ENCODE measurements around the gene AP3D1.

AP3D1 gene

DNA sequence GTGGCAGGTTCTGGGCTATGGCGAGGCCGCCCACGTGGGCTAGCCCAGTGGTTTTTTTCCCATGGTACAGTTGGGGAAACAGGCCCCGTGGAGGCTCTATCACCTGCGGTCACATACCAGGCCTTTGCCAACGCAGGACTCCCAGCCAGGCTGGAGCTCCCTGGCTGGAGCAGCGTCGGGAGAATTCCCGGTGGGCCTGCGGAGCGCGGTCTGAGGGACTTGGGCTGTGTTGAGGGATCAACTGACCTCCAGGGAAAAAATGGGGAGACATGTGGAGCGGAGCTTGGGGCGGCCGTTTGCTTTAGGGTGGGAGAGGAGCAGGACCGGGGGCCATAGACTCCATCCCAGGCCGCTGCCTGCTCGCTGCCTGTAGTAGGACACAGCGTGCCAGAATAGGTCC, 28.7 kb upstream of the AP3D1 start:
- H3K27me3 ChIP-seq (replicated peaks), result no peaks in the 10 kb centered on the region
- DNase-seq, result no peak
- H3K36me3 ChIP-seq (replicated peaks), result peaks cover 8% of the 10 kb centered on the region
- no peak overlapping the region for H3K27ac ChIP-seq
- TF ChIP-seq, protein P1, sequence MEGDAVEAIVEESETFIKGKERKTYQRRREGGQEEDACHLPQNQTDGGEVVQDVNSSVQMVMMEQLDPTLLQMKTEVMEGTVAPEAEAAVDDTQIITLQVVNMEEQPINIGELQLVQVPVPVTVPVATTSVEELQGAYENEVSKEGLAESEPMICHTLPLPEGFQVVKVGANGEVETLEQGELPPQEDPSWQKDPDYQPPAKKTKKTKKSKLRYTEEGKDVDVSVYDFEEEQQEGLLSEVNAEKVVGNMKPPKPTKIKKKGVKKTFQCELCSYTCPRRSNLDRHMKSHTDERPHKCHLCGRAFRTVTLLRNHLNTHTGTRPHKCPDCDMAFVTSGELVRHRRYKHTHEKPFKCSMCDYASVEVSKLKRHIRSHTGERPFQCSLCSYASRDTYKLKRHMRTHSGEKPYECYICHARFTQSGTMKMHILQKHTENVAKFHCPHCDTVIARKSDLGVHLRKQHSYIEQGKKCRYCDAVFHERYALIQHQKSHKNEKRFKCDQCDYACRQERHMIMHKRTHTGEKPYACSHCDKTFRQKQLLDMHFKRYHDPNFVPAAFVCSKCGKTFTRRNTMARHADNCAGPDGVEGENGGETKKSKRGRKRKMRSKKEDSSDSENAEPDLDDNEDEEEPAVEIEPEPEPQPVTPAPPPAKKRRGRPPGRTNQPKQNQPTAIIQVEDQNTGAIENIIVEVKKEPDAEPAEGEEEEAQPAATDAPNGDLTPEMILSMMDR (IDR thresholded peaks at IDR 0.05; ENCODE audit: low read depth, low read length, missing control alignments), result no peak
- H3K4me3 ChIP-seq (ENCODE audit: low read depth, low read length), result no peak overlapping the region
- in situ Hi-C loops (cut with HindIII; ENCODE audit: low pct_ligation_motif_present, low sequenced_read_pairs), result no loop called here

DNA sequence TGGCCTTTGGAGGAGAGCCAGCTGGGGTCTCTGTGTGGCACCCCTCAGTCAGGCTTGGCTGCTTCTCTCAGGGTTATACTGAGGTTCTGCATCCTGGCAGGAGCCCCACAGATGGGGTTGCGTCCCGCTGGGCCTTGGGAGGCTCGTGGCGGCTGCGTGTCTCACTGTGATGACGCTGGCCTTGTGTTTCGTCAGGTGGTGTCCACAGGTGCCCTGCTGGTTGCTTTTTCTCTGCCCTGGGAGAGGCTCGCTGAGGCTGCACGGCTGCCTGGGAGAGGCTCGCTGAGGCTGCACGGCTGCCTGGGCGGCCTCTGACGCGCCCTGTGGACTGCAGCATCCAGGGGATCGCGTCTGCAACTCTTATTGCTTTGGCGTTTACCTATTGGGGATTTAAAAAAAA, 27.7 kb upstream of the AP3D1 start:
- in situ Hi-C loops (cut with HindIII; ENCODE audit: low pct_ligation_motif_present, low sequenced_read_pairs), result no loop called here
- Histone ChIP-seq H3K27ac (no peak overlapping the region), H3K4me3 (ENCODE audit: low read depth, low read length) (no peak overlapping the region), H3K36me3 (replicated peaks) (peaks cover 6% of the 10 kb centered on the region), H3K27me3 (replicated peaks) (no peaks in the 10 kb centered on the region)
- DNase-seq, result no peak
- TF ChIP-seq, protein P1 (IDR thresholded peaks at IDR 0.05; ENCODE audit: low read depth, low read length, missing control alignments), result no peak

DNA sequence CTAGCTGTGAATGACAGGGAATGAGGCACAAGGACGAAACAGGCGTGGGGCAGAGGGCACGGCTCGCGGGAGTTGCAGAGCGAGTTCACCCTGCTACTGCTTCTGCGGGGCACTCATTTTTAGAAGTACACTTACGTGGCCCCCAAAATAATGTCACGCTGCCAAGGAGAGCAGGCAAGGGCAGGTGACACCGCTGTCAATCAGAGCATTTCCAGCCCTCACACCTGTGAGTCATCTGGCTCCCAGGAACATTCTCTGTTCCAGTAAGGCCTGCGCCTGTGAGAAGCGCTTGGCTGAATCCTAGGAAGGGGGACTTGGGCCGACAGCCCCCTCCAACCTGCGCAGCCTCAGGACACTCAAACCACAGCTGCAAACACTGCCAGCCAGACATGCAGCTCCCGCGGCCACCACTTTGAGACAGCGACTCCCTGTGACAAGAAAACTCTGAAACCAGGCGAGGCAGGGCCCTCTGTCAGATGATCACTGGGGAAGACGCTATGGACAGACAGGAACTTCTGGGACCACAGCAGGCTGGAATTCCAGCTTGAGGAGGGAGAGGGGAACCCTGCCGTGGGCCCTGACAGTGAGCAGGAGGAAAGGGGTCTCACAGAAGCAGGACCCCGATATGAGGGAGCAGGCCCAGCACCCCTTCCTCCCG, 25.1 kb upstream of the AP3D1 start:
- H3K4me3 ChIP-seq (ENCODE audit: low read depth, low read length), result no peak overlapping the region
- H3K36me3 ChIP-seq (replicated peaks), result peaks cover 13% of the 10 kb centered on the region
- no peak overlapping the region for H3K27ac ChIP-seq

DNA sequence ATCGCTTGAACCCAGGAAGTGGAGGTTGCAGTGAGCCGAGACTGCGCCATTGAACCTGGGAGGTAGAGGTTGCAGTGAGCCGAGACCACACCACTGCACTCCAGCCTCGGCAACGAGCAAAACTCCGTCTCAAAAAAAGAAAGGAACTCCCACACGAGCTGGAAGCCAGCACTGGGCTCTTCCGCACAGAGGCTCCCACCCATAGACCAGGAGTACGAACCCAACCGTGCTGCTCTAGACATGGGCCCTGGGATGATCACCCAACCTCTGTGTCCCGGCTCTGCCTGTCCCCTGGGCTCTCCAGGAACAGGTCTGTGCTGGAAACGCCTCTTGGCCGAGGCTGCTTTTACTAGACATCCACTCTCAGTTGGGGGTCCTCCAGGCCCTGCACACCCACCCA, 24.4 kb upstream of the AP3D1 start:
- DNase-seq, result no peak
- no peak overlapping the region for H3K4me3 ChIP-seq (ENCODE audit: low read depth, low read length)
- no peak overlapping the region for H3K27ac ChIP-seq
- in situ Hi-C loops (cut with HindIII; ENCODE audit: low pct_ligation_motif_present, low sequenced_read_pairs), result no loop called here
- peaks cover 7% of the 10 kb centered on the region for H3K36me3 ChIP-seq (replicated peaks)
- no peaks in the 10 kb centered on the region for H3K27me3 ChIP-seq (replicated peaks)
- TF ChIP-seq, protein P1 (IDR thresholded peaks at IDR 0.05; ENCODE audit: low read depth, low read length, missing control alignments), result no peak

More for the DNA sequence above, 25.1 kb upstream of the AP3D1 start:
- H3K27me3 ChIP-seq (replicated peaks), result no peaks in the 10 kb centered on the region
- no peak for DNase-seq
- in situ Hi-C loops (cut with HindIII; ENCODE audit: low pct_ligation_motif_present, low sequenced_read_pairs), result no loop called here
- TF ChIP-seq, protein P1 (IDR thresholded peaks at IDR 0.05; ENCODE audit: low read depth, low read length, missing control alignments), result no peak

DNA sequence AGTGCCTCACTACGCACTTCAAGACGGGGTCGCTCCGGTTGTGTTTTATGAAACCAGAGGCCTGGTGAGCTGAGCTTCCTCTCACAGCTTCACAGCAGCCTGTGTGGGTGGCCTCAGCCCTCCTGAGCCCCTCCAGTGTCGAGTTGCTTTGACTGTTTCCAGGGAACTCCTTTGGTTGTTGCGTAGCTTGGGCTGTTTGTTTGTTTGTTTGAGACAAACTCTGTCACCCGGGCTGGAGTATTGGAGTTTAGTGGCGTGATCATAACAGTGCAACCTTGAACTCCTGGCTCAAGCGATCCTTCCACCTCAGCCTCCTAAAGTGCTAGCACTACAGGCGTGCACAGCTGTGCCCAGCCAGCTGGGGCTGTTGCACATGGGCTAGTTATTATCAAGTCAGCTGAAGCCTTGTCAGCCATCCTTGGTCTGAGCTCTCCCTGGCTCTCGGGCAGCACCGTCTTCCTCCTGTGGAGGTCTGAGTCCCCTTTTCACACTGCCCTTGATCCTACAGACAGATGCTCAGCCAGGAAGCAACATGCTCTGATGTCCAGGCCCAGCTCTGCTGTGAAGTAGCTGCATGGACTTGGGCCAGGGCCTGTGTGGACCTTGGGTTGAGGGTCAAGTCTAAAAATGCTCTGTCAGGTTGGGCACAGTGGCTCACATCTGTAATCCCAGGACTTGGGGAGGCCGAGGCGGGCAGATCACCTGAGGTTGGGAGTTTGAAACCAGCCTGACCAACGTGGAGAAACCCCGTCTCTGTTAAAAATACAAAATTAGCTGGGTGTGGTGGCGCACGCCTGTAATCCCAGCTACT, 22.6 kb upstream of the AP3D1 start:
- DNase-seq, result no peak
- in situ Hi-C loops (cut with HindIII; ENCODE audit: low pct_ligation_motif_present, low sequenced_read_pairs), result no loop called here

More for the DNA sequence above, 22.6 kb upstream of the AP3D1 start:
- no peak overlapping the region for H3K4me3 ChIP-seq (ENCODE audit: low read depth, low read length)
- no peaks in the 10 kb centered on the region for H3K27me3 ChIP-seq (replicated peaks)
- peaks cover 7% of the 10 kb centered on the region for H3K36me3 ChIP-seq (replicated peaks)
- TF ChIP-seq, protein P1 (IDR thresholded peaks at IDR 0.05; ENCODE audit: low read depth, low read length, missing control alignments), result no peak
- H3K27ac ChIP-seq, result no peak overlapping the region

Data from brain microvascular endothelial cell (primary cell).